Astrocyte (in vitro differentiated cells and primary cell): Measurements from ENCODE around the gene SLC24A4.

Source experiments
- EZH2 ChIP-seq: IDR thresholded peaks from 2 replicates; pipeline ENCODE4 v1.6.1; 2012; ENCODE audit warnings: mild to moderate bottlenecking, low read length, inconsistent platforms; ENCODE audit not compliant: insufficient read depth
- TF ChIP-seq, protein P1 (sequence below): IDR thresholded peaks from 2 replicates; pipeline ENCODE4 v1.5.1; 2011; ENCODE audit warnings: low read depth, mild to moderate bottlenecking, inconsistent platforms, low read length, moderate library complexity; ENCODE audit not compliant: insufficient read depth

DNA sequence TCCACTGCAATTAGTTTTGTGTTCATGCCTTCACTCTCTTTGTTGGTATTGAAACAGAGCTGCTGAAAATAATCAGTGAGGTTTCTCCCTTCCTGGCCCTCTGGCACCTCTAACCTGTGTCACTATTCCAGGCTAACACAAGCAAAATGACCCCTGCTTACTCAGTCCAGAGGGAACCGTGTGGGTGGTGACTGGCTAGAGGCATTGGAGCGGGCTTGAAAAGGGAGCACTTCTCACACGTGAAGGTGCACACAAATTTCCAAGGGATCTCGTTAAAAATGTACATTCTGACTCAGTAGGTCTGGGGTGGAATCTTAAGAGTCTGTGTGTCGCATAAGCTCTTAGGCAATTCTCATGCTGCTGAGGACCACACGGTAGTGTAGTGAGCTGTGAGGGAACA, 1.3 kb upstream of the SLC24A4 start:
- TF ChIP-seq, protein P1, sequence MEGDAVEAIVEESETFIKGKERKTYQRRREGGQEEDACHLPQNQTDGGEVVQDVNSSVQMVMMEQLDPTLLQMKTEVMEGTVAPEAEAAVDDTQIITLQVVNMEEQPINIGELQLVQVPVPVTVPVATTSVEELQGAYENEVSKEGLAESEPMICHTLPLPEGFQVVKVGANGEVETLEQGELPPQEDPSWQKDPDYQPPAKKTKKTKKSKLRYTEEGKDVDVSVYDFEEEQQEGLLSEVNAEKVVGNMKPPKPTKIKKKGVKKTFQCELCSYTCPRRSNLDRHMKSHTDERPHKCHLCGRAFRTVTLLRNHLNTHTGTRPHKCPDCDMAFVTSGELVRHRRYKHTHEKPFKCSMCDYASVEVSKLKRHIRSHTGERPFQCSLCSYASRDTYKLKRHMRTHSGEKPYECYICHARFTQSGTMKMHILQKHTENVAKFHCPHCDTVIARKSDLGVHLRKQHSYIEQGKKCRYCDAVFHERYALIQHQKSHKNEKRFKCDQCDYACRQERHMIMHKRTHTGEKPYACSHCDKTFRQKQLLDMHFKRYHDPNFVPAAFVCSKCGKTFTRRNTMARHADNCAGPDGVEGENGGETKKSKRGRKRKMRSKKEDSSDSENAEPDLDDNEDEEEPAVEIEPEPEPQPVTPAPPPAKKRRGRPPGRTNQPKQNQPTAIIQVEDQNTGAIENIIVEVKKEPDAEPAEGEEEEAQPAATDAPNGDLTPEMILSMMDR: no peak
- no peak for TF ChIP-seq EZH2
